Osteoblast (primary cell): ENCODE data around the gene WDR73. TPM values are rescaled to one million over a fixed set of nuclear protein-coding genes. Genes with fewer than 3 reads are reported as not detected.

Experiments used
- DNase-seq: peaks from one replicate; pipeline ENCODE4 v3.0.0; 2011; ENCODE audit warnings: low spot score, mixed read lengths; ENCODE audit not compliant: insufficient read length; ENCODE audit errors: missing footprints
- H2AFZ ChIP-seq: 2 replicates; pipeline ENCODE4 v1.6.0; 2011; ENCODE audit warnings: mild to moderate bottlenecking, low read length
- H3K27ac ChIP-seq: 2 replicates; pipeline ENCODE4 v1.5.1; 2011; ENCODE audit warnings: mild to moderate bottlenecking, low read depth, low read length, moderate library complexity
- H3K27me3 ChIP-seq: 2 replicates; pipeline ENCODE4 v1.6.0; 2012; ENCODE audit warnings: mild to moderate bottlenecking, control low read depth, inconsistent platforms, low read length, moderate library complexity; ENCODE audit not compliant: insufficient read depth
- H3K36me3 ChIP-seq: 2 replicates; pipeline ENCODE4 v1.5.1; 2011; ENCODE audit warnings: mild to moderate bottlenecking, low read length, control low read depth, moderate library complexity; ENCODE audit not compliant: insufficient read depth
- H3K4me1 ChIP-seq: 2 replicates; pipeline ENCODE4 v1.5.1; 2011; ENCODE audit warnings: mild to moderate bottlenecking, low read length, control low read depth, moderate library complexity; ENCODE audit not compliant: insufficient read depth
- H3K4me2 ChIP-seq: 2 replicates; pipeline ENCODE4 v1.6.0; 2011; ENCODE audit warnings: mild to moderate bottlenecking, low read length; ENCODE audit not compliant: insufficient read depth
- H3K4me3 ChIP-seq: fragments of 200-600 bp; sonication (generic); 3 replicates; pipeline ENCODE4 v1.5.1; 2012; ENCODE audit warnings: mild to moderate bottlenecking, low read length, inconsistent platforms; ENCODE audit not compliant: insufficient read depth
- H3K79me2 ChIP-seq: 2 replicates; pipeline ENCODE4 v1.6.0; 2012; ENCODE audit warnings: mild to moderate bottlenecking, low read length, control low read depth, inconsistent platforms; ENCODE audit not compliant: insufficient read depth
- H3K9me3 ChIP-seq: 2 replicates; pipeline ENCODE4 v1.5.1; 2011; ENCODE audit warnings: low read depth, low read length, control low read depth
- H4K20me1 ChIP-seq: 2 replicates; pipeline ENCODE4 v1.6.0; 2012; ENCODE audit warnings: mild to moderate bottlenecking, low read length, control low read depth; ENCODE audit not compliant: insufficient read depth
- CTCF ChIP-seq: IDR thresholded peaks from 2 replicates; pipeline ENCODE4 v1.5.1; 2011; ENCODE audit warnings: mild to moderate bottlenecking, low read depth, low read length, moderate library complexity; ENCODE audit errors: extremely low read depth
- total RNA-seq: library from RNA; depleted of rRNA; stranded (reverse); fragments of >200 nt; gene quantifications from 2 replicates; pipeline ENCODE4 v1.2.3, GENCODE V29; 2012

WDR73 gene
- total RNA-seq, 1 donor = 35.1 TPM

- H2AFZ ChIP-seq = peak overlapping the region; percentile 25
- no peak for DNase-seq
- H3K79me2 ChIP-seq = peaks cover 11% of the 10 kb centered on the region
- peak overlapping the region; percentile 59 for H3K27ac ChIP-seq
- H4K20me1 ChIP-seq = peaks cover 5% of the 10 kb centered on the region
- peak overlapping the region; percentile 59 for H3K4me2 ChIP-seq
- H3K9me3 ChIP-seq = no peaks in the 10 kb centered on the region
- peak overlapping the region; percentile 45 for H3K4me3 ChIP-seq
- H3K36me3 ChIP-seq = peaks cover 19% of the 10 kb centered on the region
- peaks cover 13% of the 10 kb centered on the region for H3K4me1 ChIP-seq
- H3K27me3 ChIP-seq = no peaks in the 10 kb centered on the region
- TF ChIP-seq CTCF = no peak
Measured at GRCh38 chr15:84605554-84605882, 48.6 kb downstream of the WDR73 start.

GRCh38 chr15:84604826-84605553 is 49.1 kb downstream of the WDR73 start:
- no peak for TF ChIP-seq CTCF
- Histone ChIP-seq H3K4me1 (peaks cover 13% of the 10 kb centered on the region), H3K27ac (peak overlapping the region; percentile 59), H3K79me2 (peaks cover 11% of the 10 kb centered on the region), H4K20me1 (peaks cover 5% of the 10 kb centered on the region), H3K36me3 (peaks cover 19% of the 10 kb centered on the region), H2AFZ (peak overlapping the region; percentile 25), H3K9me3 (no peaks in the 10 kb centered on the region), H3K4me2 (peak overlapping the region; percentile 59), H3K4me3 (peak overlapping the region; percentile 45), H3K27me3 (no peaks in the 10 kb centered on the region)
- DNase-seq = no peak

- Histone ChIP-seq H3K36me3 (peaks cover 19% of the 10 kb centered on the region), H3K4me2 (no peak overlapping the region), H4K20me1 (peaks cover 5% of the 10 kb centered on the region), H3K9me3 (no peaks in the 10 kb centered on the region), H2AFZ (no peak overlapping the region), H3K27me3 (no peaks in the 10 kb centered on the region), H3K79me2 (peaks cover 8% of the 10 kb centered on the region), H3K27ac (no peak overlapping the region), H3K4me3 (no peak overlapping the region), H3K4me1 (peaks cover 13% of the 10 kb centered on the region)
- TF ChIP-seq CTCF = no peak
- no peak for DNase-seq
Measured at GRCh38 chr15:84603630-84604379, 50.3 kb downstream of the WDR73 start.

- TF ChIP-seq CTCF = no peak
- Histone ChIP-seq H2AFZ (peak overlapping the region; percentile 83), H3K36me3 (peaks cover 9% of the 10 kb centered on the region), H3K9me3 (no peaks in the 10 kb centered on the region), H3K27ac (peak overlapping the region; percentile 64), H3K79me2 (peaks cover 8% of the 10 kb centered on the region), H3K4me2 (peak overlapping the region; percentile 85), H3K4me1 (peaks cover 13% of the 10 kb centered on the region), H4K20me1 (peaks cover 3% of the 10 kb centered on the region), H3K4me3 (peak overlapping the region; percentile 76), H3K27me3 (no peaks in the 10 kb centered on the region)
- DNase-seq = no peak
Measured at GRCh38 chr15:84601555-84601838, 52.6 kb downstream of the WDR73 start.
